Tibial nerve (tissue), 4 donors: ENCODE results near the gene MSN. TPM values are rescaled to one million over a fixed set of nuclear protein-coding genes. Genes with fewer than 3 reads are reported as not detected.

Experiments
- DNase-seq, 2 donors: peaks; one replicate each; pipeline ENCODE4 v3.0.0-alpha.2; 2019; ENCODE audit warnings: low spot score in 2 of 2
- H3K27ac ChIP-seq, 4 donors: fragments of 200-600 bp; sonication (generic) in 3 of 4; one replicate each; pipeline ENCODE4 v1.5.1; 2017 to 2019; ENCODE audit warnings: mild to moderate bottlenecking in 1 of 4
- H3K27me3 ChIP-seq, 2 donors: fragments of 200-600 bp; sonication (generic) in 1 of 2; one replicate each; pipeline versions ENCODE4 v1.5.1 to v1.6.0; 2017 to 2019
- H3K36me3 ChIP-seq, 3 donors: fragments of 200-600 bp; sonication (generic); one replicate each; pipeline ENCODE4 v1.5.1; 2018 to 2019
- H3K4me1 ChIP-seq, 4 donors: fragments of 200-600 bp; sonication (generic) in 3 of 4; one replicate each; pipeline ENCODE4 v1.5.1; 2017 to 2019
- H3K4me3 ChIP-seq, 4 donors: fragments of 200-600 bp; sonication (generic) in 3 of 4; one replicate each; pipeline ENCODE4 v1.5.1; 2017 to 2019; ENCODE audit warnings: mild to moderate bottlenecking in 1 of 4, moderate library complexity in 1 of 4
- H3K9me3 ChIP-seq, 4 donors: fragments of 200-600 bp; sonication (generic) in 3 of 4; one replicate each; pipeline ENCODE4 v1.5.1; 2017 to 2019
- CTCF ChIP-seq, 5 experiments: fragments of 200-600 bp in 3 of 5; fragments of 450-650 bp in 2 of 5; sonication (generic) in 3 of 5; IDR thresholded peaks; one replicate each; pipeline ENCODE4 v1.5.1; 2016 to 2019; ENCODE audit warnings: antibody characterized with exemption in 5 of 5, mild to moderate bottlenecking in 3 of 5, moderate library complexity in 2 of 5
- EP300 ChIP-seq, 2 donors: sonication (generic); formaldehyde crosslinking; IDR thresholded peaks; one replicate each; pipeline ENCODE4 v1.6.1; 2017; ENCODE audit warnings: antibody characterized with exemption in 2 of 2, mild to moderate bottlenecking in 1 of 2
- POLR2A ChIP-seq, 2 donors: fragments of 450-650 bp; IDR thresholded peaks; one replicate each; pipeline ENCODE4 v1.6.1; 2017; ENCODE audit warnings: antibody characterized with exemption in 2 of 2, mild to moderate bottlenecking in 2 of 2, moderate library complexity in 2 of 2
- WGBS, 2 donors: methylation state at CpG; one replicate each; pipeline ENCODE4 v1.1.5; 2018; 5-methylcytosine and 5-hydroxymethylcytosine counted together
- total RNA-seq, 4 donors: library from RNA; depleted of rRNA; stranded (reverse); fragments of >200 nt; gene quantifications; one replicate each; pipeline ENCODE4 v1.1.0, GENCODE V29; 2016

MSN gene
- total RNA-seq, 4 donors from 2014 or later: 215 to 284 (median 258) TPM

- Histone ChIP-seq H3K27ac (peak overlapping the region in 2 of 4 donors; percentile 67 to 83), H3K4me3 (no peak overlapping the region), H3K9me3 (no peaks in the 10 kb centered on the region), H3K36me3 (no peaks in the 10 kb centered on the region), H3K4me1 (peaks cover 0 to 83% (median 43%) of the 10 kb centered on the region in 4 donors), H3K27me3 (no peaks in the 10 kb centered on the region)
- no peak for DNase-seq
- TF ChIP-seq POLR2A (IDR thresholded peaks at IDR 0.05) (no peak), EP300 (IDR thresholded peaks at IDR 0.05) (no peak), CTCF (IDR thresholded peaks at IDR 0.05) (no peak)
- 81 to 82% methylated on average over 2 of the region's 2 CpGs for WGBS, 2 donors
These were observed 21.9 kb downstream of the MSN start for GRCh38 chrX:65689377-65689776.

DNA sequence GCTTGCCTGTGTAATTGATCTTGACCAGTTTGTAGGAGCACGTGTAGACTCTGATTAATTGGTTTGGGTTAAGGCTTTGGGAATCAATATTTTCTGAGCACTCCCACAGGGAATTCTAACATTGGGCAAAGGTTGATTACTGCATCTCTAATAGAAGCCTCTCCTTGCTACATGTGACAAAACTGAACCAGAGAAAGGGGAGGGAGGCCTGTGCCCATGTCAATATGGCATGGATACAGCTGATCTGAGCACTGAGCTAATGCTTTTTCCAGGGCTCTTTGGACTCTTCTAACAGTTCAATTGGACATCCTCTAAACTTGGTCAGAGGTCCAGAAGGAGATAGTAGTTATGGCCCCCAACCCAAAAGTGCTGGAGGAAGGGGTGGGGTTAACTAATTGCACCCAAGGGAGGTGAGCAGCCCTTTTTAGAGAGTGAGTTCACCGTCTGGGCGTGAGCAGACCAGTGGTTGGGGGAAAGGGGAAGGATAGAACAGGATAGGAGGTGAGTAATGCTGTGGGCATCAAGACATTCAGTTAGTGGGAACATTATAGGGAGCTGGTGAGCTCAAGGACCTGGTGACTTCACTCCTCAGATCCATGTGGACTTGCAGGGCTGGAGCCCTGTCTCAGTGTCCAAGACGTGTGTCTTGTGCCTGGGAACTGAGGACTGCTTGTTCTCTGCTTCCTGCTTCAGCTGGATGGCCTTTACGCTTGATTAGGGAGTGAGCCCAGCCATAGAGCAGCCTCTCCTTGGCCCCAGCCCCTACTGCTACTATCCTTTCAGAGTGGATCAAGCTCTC is 22.8 kb downstream of the MSN start:
- Histone ChIP-seq H3K4me1 (peaks cover 0 to 86% (median 40%) of the 10 kb centered on the region in 4 donors), H3K36me3 (no peaks in the 10 kb centered on the region), H3K27me3 (no peaks in the 10 kb centered on the region), H3K9me3 (no peaks in the 10 kb centered on the region), H3K4me3 (no peak overlapping the region), H3K27ac (peak overlapping the region; percentile 14 to 83 (median 50))
- no peak for DNase-seq
- TF ChIP-seq POLR2A (IDR thresholded peaks at IDR 0.05): no peak
- TF ChIP-seq EP300 (IDR thresholded peaks at IDR 0.05): peak in 1 of 2 donors; percentile 22
- WGBS, 2 donors: 34 to 48% methylated on average over 3 to 5 of the region's 5 CpGs

- Histone ChIP-seq H3K4me1 (peaks cover 0 to 64% (median 20%) of the 10 kb centered on the region in 4 donors), H3K36me3 (no peaks in the 10 kb centered on the region), H3K27ac (peak overlapping the region in 3 of 4 donors; percentile 23 to 74 (median 33)), H3K9me3 (no peaks in the 10 kb centered on the region), H3K4me3 (no peak overlapping the region), H3K27me3 (no peaks in the 10 kb centered on the region)
- TF ChIP-seq EP300 (IDR thresholded peaks at IDR 0.05) (no peak), CTCF (IDR thresholded peaks at IDR 0.05) (no peak), POLR2A (IDR thresholded peaks at IDR 0.05) (no peak)
- WGBS, 2 donors: 50 to 67% methylated on average over 3 of the region's 3 CpGs
- DNase-seq: no peak
These were observed 28.5 kb downstream of the MSN start for GRCh38 chrX:65695849-65696449.

DNA sequence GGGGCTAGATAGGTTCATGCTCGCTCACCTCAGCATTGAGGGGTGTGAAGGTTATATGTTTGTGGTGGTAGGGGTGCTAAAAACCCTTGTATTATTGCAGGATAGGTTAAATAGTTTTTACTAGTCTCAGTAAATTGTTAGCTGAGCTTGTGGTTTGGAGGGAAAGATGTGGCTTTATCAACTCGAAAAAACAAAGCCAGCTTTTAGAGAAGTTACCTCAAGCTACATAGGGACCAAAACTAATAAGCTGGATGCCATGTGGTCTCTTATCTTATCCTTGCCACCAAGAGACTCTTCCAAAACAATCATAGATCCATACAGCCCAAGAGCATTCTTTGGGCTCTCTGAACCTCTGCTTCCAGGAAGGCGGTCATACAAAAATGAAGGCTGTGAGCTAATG is 29.2 kb downstream of the MSN start:
- no peak for TF ChIP-seq POLR2A (IDR thresholded peaks at IDR 0.05)
- TF ChIP-seq CTCF (IDR thresholded peaks at IDR 0.05): no peak
- DNase-seq: no peak
- Histone ChIP-seq H3K27me3 (no peaks in the 10 kb centered on the region), H3K27ac (peak overlapping the region in 3 of 4 donors; percentile 50 to 74 (median 62)), H3K4me3 (no peak overlapping the region), H3K9me3 (no peaks in the 10 kb centered on the region), H3K36me3 (no peaks in the 10 kb centered on the region), H3K4me1 (peaks cover 0 to 58% (median 16%) of the 10 kb centered on the region in 4 donors)
- 65 to 71% methylated on average over 3 of the region's 3 CpGs for WGBS, 2 donors

DNA sequence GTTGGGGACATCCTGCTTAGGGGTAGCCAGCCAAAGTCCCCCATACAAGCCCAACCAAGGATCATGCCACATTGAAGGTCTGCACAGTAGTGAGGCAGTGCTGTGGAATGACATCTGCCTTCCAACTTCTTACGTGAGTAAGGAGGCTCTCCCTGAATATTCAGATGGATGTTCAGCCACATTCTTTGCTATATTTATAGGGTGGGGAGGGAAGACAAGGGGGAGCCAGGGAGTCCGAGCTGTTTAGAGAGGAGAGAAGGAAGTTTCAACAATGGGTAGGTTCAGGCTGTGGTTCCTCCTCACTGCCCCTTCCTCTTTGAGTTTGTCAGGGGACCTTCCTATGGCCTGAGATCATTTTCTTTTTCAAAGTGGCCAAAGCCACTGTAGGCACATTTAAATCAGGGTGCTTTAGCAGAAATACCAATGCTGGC is 29.8 kb downstream of the MSN start:
- Histone ChIP-seq H3K9me3 (no peaks in the 10 kb centered on the region), H3K27ac (peak overlapping the region in 3 of 4 donors; percentile 50 to 74 (median 62)), H3K4me1 (peaks cover 0 to 52% (median 16%) of the 10 kb centered on the region in 4 donors), H3K36me3 (no peaks in the 10 kb centered on the region), H3K4me3 (no peak overlapping the region), H3K27me3 (no peaks in the 10 kb centered on the region)
- TF ChIP-seq EP300 (IDR thresholded peaks at IDR 0.05): no peak
- TF ChIP-seq CTCF (IDR thresholded peaks at IDR 0.05): no peak
- no peak for TF ChIP-seq POLR2A (IDR thresholded peaks at IDR 0.05)
- 0 to 37% methylated on average over 2 of the region's 2 CpGs for WGBS, 2 donors
- DNase-seq: no peak
